HG03135 (cell line): ENCODE measurements around the gene SCN3B.

Experiments
- ATAC-seq: cut with Tn5 transposase; IDR thresholded peaks from one replicate; pipeline ENCODE4 v1.9.1; 2021; ENCODE audit warnings: mild to moderate bottlenecking, moderate library complexity; ENCODE audit not compliant: unreplicated experiment

SCN3B gene

GRCh38 chr11:123601136-123601535 lies 53.3 kb downstream of the SCN3B start:
- ATAC-seq, result no peak

GRCh38 chr11:123597859-123598258 lies 56.6 kb downstream of the SCN3B start:
- no peak for ATAC-seq

GRCh38 chr11:123594921-123595320 lies 59.5 kb downstream of the SCN3B start:
- no peak for ATAC-seq

- no peak for ATAC-seq
Observed at GRCh38 chr11:123594188-123594901, 60.1 kb downstream of the SCN3B start.

- no peak for ATAC-seq
Observed at GRCh38 chr11:123593570-123593969, 60.9 kb downstream of the SCN3B start.

GRCh38 chr11:123590296-123590912 lies 64.0 kb downstream of the SCN3B start:
- ATAC-seq, result no peak

- no peak for ATAC-seq
Observed at GRCh38 chr11:123588864-123589262, 65.6 kb downstream of the SCN3B start.

GRCh38 chr11:123588117-123588863 lies 66.1 kb downstream of the SCN3B start:
- ATAC-seq, result no peak

- no peak for ATAC-seq
Observed at GRCh38 chr11:123587559-123587958, 66.9 kb downstream of the SCN3B start.

- ATAC-seq, result no peak
Observed at GRCh38 chr11:123587044-123587443, 67.4 kb downstream of the SCN3B start.

- ATAC-seq, result no peak
Observed at GRCh38 chr11:123586568-123586967, 67.9 kb downstream of the SCN3B start.

- ATAC-seq, result no peak
Observed at GRCh38 chr11:123585706-123586105, 68.7 kb downstream of the SCN3B start.

- ATAC-seq, result no peak
Observed at GRCh38 chr11:123585206-123585605, 69.2 kb downstream of the SCN3B start.

GRCh38 chr11:123584737-123585136 lies 69.7 kb downstream of the SCN3B start:
- ATAC-seq, result no peak

- no peak for ATAC-seq
Observed at GRCh38 chr11:123584186-123584585, 70.2 kb downstream of the SCN3B start.

GRCh38 chr11:123582992-123583504 lies 71.4 kb downstream of the SCN3B start:
- no peak for ATAC-seq

GRCh38 chr11:123581651-123582399 lies 72.6 kb downstream of the SCN3B start:
- ATAC-seq, result no peak

GRCh38 chr11:123580557-123581275 lies 73.7 kb downstream of the SCN3B start:
- ATAC-seq, result peak; percentile 79

- ATAC-seq, result no peak
Observed at GRCh38 chr11:123580137-123580536, 74.3 kb downstream of the SCN3B start.

GRCh38 chr11:123579482-123579812 lies 75.0 kb downstream of the SCN3B start:
- ATAC-seq, result no peak
